GM13976 (cell line): ENCODE data around the gene CYP4F22.
"Not testable (repeated sequence)": the region's sequence is repeated elsewhere in the genome, so short reads cannot be mapped to it uniquely, and the experiment has no call there.

ENCODE experiments used
- DNase-seq: peaks from one replicate; pipeline ENCODE4 v3.0.0; 2012; ENCODE audit warnings: low spot score
- CTCF ChIP-seq: IDR thresholded peaks from 2 replicates; pipeline ENCODE4 v1.5.1; 2012; ENCODE audit warnings: borderline replicate concordance, mild to moderate bottlenecking; ENCODE audit not compliant: insufficient read depth; ENCODE audit errors: extremely low read depth, missing control alignments, control extremely low read depth
- in situ Hi-C: fragments of 300-500 bp; cut with MboI; formaldehyde crosslinking; loops from one replicate; pipeline ENCODE4 v1.12.0; 2022; ENCODE audit warnings: low sequenced_read_pairs, mixed read lengths, inconsistent platforms; ENCODE audit not compliant: unreplicated experiment

Gene CYP4F22

GRCh38 chr19:15584095-15584494 is 75.8 kb downstream of the CYP4F22 start:
- in situ Hi-C loops, result no loop called here
- no peak for TF ChIP-seq CTCF
- no peak for DNase-seq

DNA sequence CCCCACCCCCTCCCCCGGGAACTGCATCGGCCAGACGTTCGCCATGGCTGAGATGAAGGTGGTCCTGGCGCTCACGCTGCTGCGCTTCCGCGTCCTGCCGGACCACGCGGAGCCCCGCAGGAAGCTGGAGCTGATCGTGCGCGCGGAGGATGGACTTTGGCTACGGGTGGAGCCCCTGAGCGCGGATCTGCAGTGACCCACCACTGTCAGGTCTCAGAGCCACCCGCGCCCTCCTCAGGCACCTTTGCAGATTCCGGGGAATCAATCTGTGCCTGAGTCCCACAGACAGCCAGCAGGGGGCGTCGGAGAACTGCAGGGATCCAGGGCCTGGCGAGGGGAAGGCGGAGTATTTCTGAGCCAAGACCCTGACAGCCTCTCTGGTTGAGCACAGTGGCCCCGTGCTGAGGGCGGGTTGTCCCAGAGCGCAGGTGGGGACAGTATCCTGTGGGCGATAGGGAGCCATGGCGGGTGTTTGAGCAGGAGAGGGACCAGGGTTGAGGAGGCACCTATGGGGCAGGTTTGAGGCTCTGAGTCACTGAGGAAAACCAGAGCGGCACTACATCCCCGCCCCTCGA is 76.3 kb downstream of the CYP4F22 start:
- in situ Hi-C loops, result no loop called here
- peak; percentile 96 for TF ChIP-seq CTCF
- DNase-seq, result peak; percentile 89

DNA sequence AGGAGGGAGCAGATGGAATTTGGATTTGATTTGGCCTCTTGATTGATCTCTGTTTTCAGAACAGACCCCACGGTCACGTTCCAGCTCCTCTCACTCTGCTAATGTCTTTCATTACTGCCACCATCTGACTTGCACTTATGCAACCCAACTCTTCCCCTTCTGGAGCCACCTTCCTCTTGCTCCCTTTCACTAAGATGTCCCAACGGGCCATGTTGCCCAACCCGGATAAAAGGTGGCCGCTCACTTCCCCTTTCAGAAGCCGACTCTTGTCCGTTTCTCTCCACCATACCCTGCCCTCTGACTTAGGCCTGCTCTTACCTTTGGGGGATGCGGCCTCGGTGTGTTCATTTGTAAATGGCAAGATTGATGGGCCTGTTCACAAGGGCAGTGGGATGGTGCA is 79.3 kb downstream of the CYP4F22 start:
- no peak for DNase-seq
- in situ Hi-C loops, result no loop called here
- no peak for TF ChIP-seq CTCF

DNA sequence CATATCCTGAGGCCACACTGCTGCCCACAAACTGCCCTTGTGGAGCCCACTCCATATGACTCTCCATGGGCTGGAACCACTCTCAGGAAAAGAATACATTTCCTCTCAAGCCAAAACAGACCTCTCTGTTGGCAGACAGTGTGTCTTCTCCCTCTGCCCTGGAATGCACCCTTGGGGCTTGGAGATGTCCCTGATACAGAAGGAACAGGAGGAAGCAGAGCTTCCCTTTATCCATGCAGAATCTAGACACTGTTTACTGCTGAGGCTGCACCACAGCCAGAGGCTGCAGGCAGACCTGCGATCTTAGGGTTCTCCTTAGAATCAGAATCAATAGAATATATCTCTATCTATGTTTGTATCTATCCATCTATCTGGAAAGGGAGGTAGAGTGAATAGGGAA is 79.9 kb downstream of the CYP4F22 start:
- in situ Hi-C loops, result no loop called here
- no peak for DNase-seq
- TF ChIP-seq CTCF, result no peak

- in situ Hi-C loops, result no loop called here
- no peak for TF ChIP-seq CTCF
- DNase-seq, result no peak
Observed at GRCh38 chr19:15589760-15590451, 81.6 kb downstream of the CYP4F22 start.

DNA sequence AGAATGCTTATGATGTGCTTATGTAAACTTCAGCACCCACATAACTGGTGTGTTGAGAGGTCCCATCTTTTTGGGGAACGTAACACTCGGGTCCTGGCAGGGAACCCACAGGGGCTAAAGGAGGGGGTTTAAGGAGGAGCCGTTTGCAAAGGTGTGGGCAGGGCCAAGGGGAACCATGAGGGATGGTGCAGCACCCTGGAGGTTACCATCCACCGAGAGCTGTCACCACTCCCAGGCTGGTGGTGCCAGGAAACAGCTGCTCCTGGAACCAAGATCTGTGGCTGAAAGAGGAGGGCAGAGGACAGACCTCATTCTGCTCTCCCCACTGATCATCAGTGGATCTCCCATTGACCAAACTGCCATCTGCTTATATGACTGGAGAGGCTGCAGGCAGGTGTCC is 83.5 kb downstream of the CYP4F22 start:
- no peak for DNase-seq
- in situ Hi-C loops, result no loop called here
- no peak for TF ChIP-seq CTCF

DNA sequence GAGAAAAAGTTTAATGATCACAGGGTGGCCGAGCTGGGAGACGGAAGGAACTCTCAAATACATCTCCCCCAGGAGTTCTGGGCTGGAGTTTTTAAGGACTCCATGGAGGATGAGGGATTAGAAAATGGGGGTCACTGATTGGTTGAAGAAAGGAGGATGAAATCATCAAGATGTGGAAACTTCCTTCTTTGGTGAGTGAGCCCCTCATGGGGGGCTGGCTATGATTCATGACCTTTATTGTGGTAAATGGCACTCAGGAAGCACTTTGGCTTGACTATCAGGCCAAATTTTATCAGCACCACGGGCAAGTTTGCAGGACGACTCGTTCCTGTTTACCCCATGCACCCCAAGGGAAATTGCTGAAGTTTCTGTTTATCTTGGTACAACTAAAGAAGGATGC is 84.2 kb downstream of the CYP4F22 start:
- in situ Hi-C loops, DNase-seq: not testable (repeated sequence)

DNA sequence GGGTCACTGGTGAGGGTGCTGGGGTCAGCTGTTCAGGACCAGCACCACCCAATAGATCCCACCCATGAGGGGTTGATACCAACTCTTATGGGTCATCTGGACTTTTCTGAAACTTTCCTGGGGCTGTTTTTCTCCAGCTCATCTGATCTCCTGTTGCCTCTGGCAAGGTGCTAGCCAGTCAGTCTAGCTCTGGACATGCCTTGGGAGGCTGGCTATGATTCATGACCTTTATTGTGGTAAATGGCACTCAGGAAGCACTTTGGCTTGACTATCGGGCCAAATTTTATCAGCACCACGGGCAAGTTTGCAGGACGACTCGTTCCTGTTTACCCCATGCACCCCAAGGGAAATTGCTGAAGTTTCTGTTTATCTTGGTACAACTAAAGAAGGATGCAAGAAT is 85.4 kb downstream of the CYP4F22 start:
- DNase-seq, in situ Hi-C loops: not testable (repeated sequence)
